Renal cortex interstitium (tissue), 11 donors: ENCODE data around the gene CLEC5A. TPM values are rescaled to one million over a fixed set of nuclear protein-coding genes. Genes with fewer than 3 reads are reported as not detected.

Experiments used
- DNase-seq, 11 donors: peaks; one replicate each; pipeline ENCODE4 v3.0.0-alpha.2; 2013; ENCODE audit warnings: low read depth in 9 of 11, low spot score in 4 of 11; ENCODE audit errors: extremely low read depth in 1 of 11
- polyA plus RNA-seq, 3 donors: library from polyadenylated mRNA; unstranded; fragments of 120-200 nt; gene quantifications; one replicate each; pipeline ENCODE4 v1.2.1, GENCODE V29; 2013; ENCODE audit not compliant: insufficient read length in 3 of 3

Gene CLEC5A
- polyA plus RNA-seq, 3 donors: 0.29 to 0.62 (median 0.34) TPM

DNA sequence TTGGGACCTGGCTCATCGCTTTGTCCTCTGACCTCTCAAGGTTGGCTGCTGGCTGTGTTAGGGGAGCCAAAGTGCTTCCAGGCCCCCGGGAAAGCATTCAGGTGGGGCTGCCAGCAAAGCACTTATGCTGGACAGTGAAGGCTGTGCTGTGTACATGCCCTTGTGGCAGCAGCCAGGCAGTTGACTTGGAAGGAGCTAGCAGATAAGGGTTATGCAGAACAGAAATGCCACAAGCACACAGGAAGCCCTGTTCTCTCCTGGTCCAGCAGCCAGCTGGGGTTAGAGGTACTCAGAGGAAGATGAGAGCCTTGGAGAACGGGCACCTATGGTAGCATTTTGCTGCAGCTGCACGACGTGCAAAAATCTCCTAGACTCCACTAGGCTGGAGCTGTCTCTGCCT, 65.8 kb downstream of the CLEC5A start:
- no peak for DNase-seq

DNA sequence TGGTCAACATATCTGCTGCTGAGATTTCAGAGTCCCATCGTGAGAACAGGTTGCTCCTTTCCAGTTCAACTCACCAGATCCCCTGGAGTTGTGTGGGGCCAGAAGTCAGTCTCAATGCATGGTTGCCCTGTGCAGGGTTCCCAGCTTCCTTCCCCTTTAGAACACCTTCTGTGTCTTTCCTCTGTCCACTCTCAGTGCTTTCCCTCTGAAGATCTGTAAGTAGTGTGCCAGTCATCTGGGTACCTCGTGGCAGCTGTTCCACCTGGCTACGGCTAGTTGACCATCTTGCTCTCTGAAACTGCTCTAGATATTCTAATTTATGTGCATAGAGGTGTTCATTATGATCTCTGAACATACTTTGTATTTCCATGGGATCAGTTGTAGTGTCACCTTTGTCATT, 69.4 kb downstream of the CLEC5A start:
- DNase-seq: no peak

Other genes starting within 250 kb of the CLEC5A start
- 10 to 100 TPM; 25.4 to 32.6 (median 28.7) TPM for gene DENND11, start 244.8 kb downstream of the CLEC5A start, polyA plus RNA-seq
- gene WEE2, start 238.6 kb downstream of the CLEC5A start, polyA plus RNA-seq: under 1 TPM; 0.10 to 0.33 (median 0.17) TPM
- gene SSBP1, start 208.6 kb downstream of the CLEC5A start, polyA plus RNA-seq: 100 to 1,000 TPM; 119 to 154 (median 136) TPM
- under 1 TPM; 0.65 to 0.92 (median 0.82) TPM for gene TAS2R3, start 182.9 kb downstream of the CLEC5A start, polyA plus RNA-seq
- 1 to 10 TPM; 1.6 to 5.4 (median 1.6) TPM for gene TAS2R4, start 170.3 kb downstream of the CLEC5A start, polyA plus RNA-seq
- gene TAS2R5, start 156.8 kb downstream of the CLEC5A start, polyA plus RNA-seq: 1 to 10 TPM; 3.0 to 9.8 (median 3.4) TPM
- under 1 TPM; 0.27 to 0.68 (median 0.30) TPM for gene PRSS37, start 105.5 kb downstream of the CLEC5A start, polyA plus RNA-seq
- gene OR9A4, start 30.6 kb downstream of the CLEC5A start, polyA plus RNA-seq: under 1 TPM in 1 of 3 donors, not detected in 2; 0.09 TPM
- gene TAS2R38, start 26.8 kb upstream of the CLEC5A start, polyA plus RNA-seq: not detected
- gene MGAM, start 48.9 kb upstream of the CLEC5A start, polyA plus RNA-seq: 10 to 100 TPM; 21.8 to 26.9 (median 22.1) TPM
- 1 to 10 TPM in 1 of 3 donors, under 1 TPM in 2; 0.92 to 1.1 (median 0.98) TPM for gene MGAM2, start 164.7 kb upstream of the CLEC5A start, polyA plus RNA-seq